T-helper 1 cell treated with Interleukin-12 subunit alpha and Interleukin-12 subunit beta and Interleukin-4 antibody, amounts not matched to agents 30 μg/mL and 1 μg/mL, for 36 hours (primary cell): ENCODE results near the gene ARL6IP5.

Experiments used
- H3K27ac Mint-ChIP-seq: one replicate; pipeline ENCODE4 v1.8.0; 2021; ENCODE audit warnings: mild to moderate bottlenecking, mixed read lengths
- H3K27me3 Mint-ChIP-seq: one replicate; pipeline ENCODE4 v1.8.0; 2021; ENCODE audit warnings: low read depth, mixed read lengths
- H3K36me3 Mint-ChIP-seq: one replicate; pipeline ENCODE4 v1.8.0; 2021; ENCODE audit warnings: low read depth, mixed read lengths
- H3K4me1 Mint-ChIP-seq: one replicate; pipeline ENCODE4 v1.8.0; 2021; ENCODE audit warnings: low read depth, mixed read lengths
- H3K4me3 Mint-ChIP-seq: one replicate; pipeline ENCODE4 v1.8.0; 2021; ENCODE audit warnings: mild to moderate bottlenecking, moderate library complexity, mixed read lengths
- H3K9me3 Mint-ChIP-seq: one replicate; pipeline ENCODE4 v1.8.0; 2021; ENCODE audit warnings: mixed read lengths

The ARL6IP5 gene

GRCh38 chr3:69080233-69080920 is 4.4 kb upstream of the ARL6IP5 start, which contains the start of gene UBA3:
Gene UBA3 (minus strand): TSS chr3:69080365. CDS start chr3:69080353, 12 bp downstream.
- Mint-ChIP-seq H3K9me3 (no peaks in the 10 kb centered on the region), H3K27me3 (no peaks in the 10 kb centered on the region), H3K4me1 (peaks cover 59% of the 10 kb centered on the region), H3K27ac (peak within 1 kb of the TSS; percentile 99), H3K36me3 (peaks cover 24% of the 10 kb centered on the region), H3K4me3 (peak within 1 kb of the TSS; percentile 87)

GRCh38 chr3:69081583-69082262 is 3.0 kb upstream of the ARL6IP5 start:
- Mint-ChIP-seq H3K4me1 (peaks cover 59% of the 10 kb centered on the region), H3K27ac (peak overlapping the region; percentile 99), H3K4me3 (peak overlapping the region; percentile 99), H3K9me3 (no peaks in the 10 kb centered on the region), H3K36me3 (peaks cover 31% of the 10 kb centered on the region), H3K27me3 (no peaks in the 10 kb centered on the region)

GRCh38 chr3:69082361-69082760 is 2.4 kb upstream of the ARL6IP5 start:
- no peaks in the 10 kb centered on the region for H3K9me3 Mint-ChIP-seq
- H3K4me1 Mint-ChIP-seq = peaks cover 56% of the 10 kb centered on the region
- peak overlapping the region; percentile 99 for H3K4me3 Mint-ChIP-seq

GRCh38 chr3:69082805-69083204 is 1.9 kb upstream of the ARL6IP5 start:
- H3K4me3 Mint-ChIP-seq = peak overlapping the region; percentile 99
- H3K9me3 Mint-ChIP-seq = no peaks in the 10 kb centered on the region

More at GRCh38 chr3:69082361-69082760, 2.4 kb upstream of the ARL6IP5 start:
- no peaks in the 10 kb centered on the region for H3K27me3 Mint-ChIP-seq
- peak overlapping the region; percentile 99 for H3K27ac Mint-ChIP-seq
- H3K36me3 Mint-ChIP-seq = peaks cover 32% of the 10 kb centered on the region

GRCh38 chr3:69085168-69085832 is 563 bp downstream of the ARL6IP5 start:
- peaks cover 36% of the 10 kb centered on the region for H3K36me3 Mint-ChIP-seq
- peaks cover 56% of the 10 kb centered on the region for H3K4me1 Mint-ChIP-seq
- H3K27ac Mint-ChIP-seq = peak overlapping the region; percentile 99
- H3K9me3 Mint-ChIP-seq = no peaks in the 10 kb centered on the region
- peak overlapping the region; percentile 99 for H3K4me3 Mint-ChIP-seq
- no peaks in the 10 kb centered on the region for H3K27me3 Mint-ChIP-seq

More at GRCh38 chr3:69082805-69083204, 1.9 kb upstream of the ARL6IP5 start:
- Mint-ChIP-seq H3K27ac (peak overlapping the region; percentile 99), H3K4me1 (peaks cover 53% of the 10 kb centered on the region), H3K27me3 (no peaks in the 10 kb centered on the region), H3K36me3 (peaks cover 30% of the 10 kb centered on the region)

GRCh38 chr3:69085833-69086722 is 1.3 kb downstream of the ARL6IP5 start:
- H3K9me3 Mint-ChIP-seq = no peaks in the 10 kb centered on the region
- no peaks in the 10 kb centered on the region for H3K27me3 Mint-ChIP-seq
- H3K4me3 Mint-ChIP-seq = peak overlapping the region; percentile 99
- peaks cover 42% of the 10 kb centered on the region for H3K36me3 Mint-ChIP-seq
- H3K27ac Mint-ChIP-seq = peak overlapping the region; percentile 99
- peaks cover 57% of the 10 kb centered on the region for H3K4me1 Mint-ChIP-seq

GRCh38 chr3:69087030-69087791 is 2.5 kb downstream of the ARL6IP5 start:
- Mint-ChIP-seq H3K36me3 (peaks cover 47% of the 10 kb centered on the region), H3K27me3 (no peaks in the 10 kb centered on the region), H3K9me3 (no peaks in the 10 kb centered on the region), H3K27ac (peak overlapping the region; percentile 46), H3K4me1 (peaks cover 55% of the 10 kb centered on the region), H3K4me3 (peak overlapping the region; percentile 74)

- Mint-ChIP-seq H3K36me3 (peaks cover 53% of the 10 kb centered on the region), H3K27ac (peak overlapping the region; percentile 92)
Observed at GRCh38 chr3:69088063-69088462, 3.3 kb downstream of the ARL6IP5 start.

GRCh38 chr3:69090021-69090420 is 5.3 kb downstream of the ARL6IP5 start:
- no peaks in the 10 kb centered on the region for H3K9me3 Mint-ChIP-seq
- peak overlapping the region; percentile 71 for H3K4me3 Mint-ChIP-seq
- peaks cover 65% of the 10 kb centered on the region for H3K36me3 Mint-ChIP-seq

More at GRCh38 chr3:69088063-69088462, 3.3 kb downstream of the ARL6IP5 start:
- Mint-ChIP-seq H3K4me1 (peaks cover 53% of the 10 kb centered on the region), H3K4me3 (peak overlapping the region; percentile 92), H3K9me3 (no peaks in the 10 kb centered on the region), H3K27me3 (no peaks in the 10 kb centered on the region)

GRCh38 chr3:69091389-69092029 is 6.8 kb downstream of the ARL6IP5 start:
- peaks cover 64% of the 10 kb centered on the region for H3K4me1 Mint-ChIP-seq
- H3K9me3 Mint-ChIP-seq = no peaks in the 10 kb centered on the region
- peak overlapping the region; percentile 80 for H3K4me3 Mint-ChIP-seq
- peak overlapping the region; percentile 97 for H3K27ac Mint-ChIP-seq
- H3K36me3 Mint-ChIP-seq = peaks cover 63% of the 10 kb centered on the region
- no peaks in the 10 kb centered on the region for H3K27me3 Mint-ChIP-seq

More at GRCh38 chr3:69090021-69090420, 5.3 kb downstream of the ARL6IP5 start:
- Mint-ChIP-seq H3K27me3 (no peaks in the 10 kb centered on the region), H3K27ac (peak overlapping the region; percentile 70), H3K4me1 (peaks cover 54% of the 10 kb centered on the region)

GRCh38 chr3:69092030-69092516 is 7.3 kb downstream of the ARL6IP5 start:
- H3K9me3 Mint-ChIP-seq = no peaks in the 10 kb centered on the region
- peaks cover 62% of the 10 kb centered on the region for H3K36me3 Mint-ChIP-seq
- peaks cover 65% of the 10 kb centered on the region for H3K4me1 Mint-ChIP-seq

GRCh38 chr3:69094467-69095205 is 9.9 kb downstream of the ARL6IP5 start:
- Mint-ChIP-seq H3K36me3 (peaks cover 62% of the 10 kb centered on the region), H3K27ac (peak overlapping the region; percentile 87), H3K4me3 (peak overlapping the region; percentile 75), H3K4me1 (peaks cover 64% of the 10 kb centered on the region), H3K9me3 (no peaks in the 10 kb centered on the region), H3K27me3 (no peaks in the 10 kb centered on the region)

More at GRCh38 chr3:69092030-69092516, 7.3 kb downstream of the ARL6IP5 start:
- peak overlapping the region; percentile 97 for H3K27ac Mint-ChIP-seq
- no peaks in the 10 kb centered on the region for H3K27me3 Mint-ChIP-seq
- peak overlapping the region; percentile 80 for H3K4me3 Mint-ChIP-seq
